Keratinocyte (primary cell): Measurements from ENCODE around the gene MYLK4. TPM values are rescaled to one million over a fixed set of nuclear protein-coding genes. Genes with fewer than 3 reads are reported as not detected.

ENCODE experiments used
- DNase-seq: peaks from one replicate; pipeline ENCODE4 v3.0.0-alpha.2; 2011; ENCODE audit warnings: low read depth, missing footprints, low spot score
- FAIRE-seq: peaks from 2 replicates; lab custom pipeline; 2011; peaks lifted over from hg19 to GRCh38; lab: Jason Lieb, UNC
- H2AFZ ChIP-seq: 2 replicates; pipeline ENCODE4 v1.6.0; 2012; ENCODE audit warnings: low read length, control low read depth, inconsistent platforms; ENCODE audit not compliant: control insufficient read depth
- H3K27ac ChIP-seq: 2 replicates; pipeline ENCODE4 v1.5.1; 2011; ENCODE audit warnings: low read length; ENCODE audit not compliant: control insufficient read depth, insufficient read depth
- H3K27me3 ChIP-seq: 3 replicates; pipeline ENCODE4 v1.6.0; 2011; ENCODE audit warnings: low read length; ENCODE audit not compliant: control insufficient read depth, insufficient read depth; ENCODE audit errors: extremely low read depth
- H3K36me3 ChIP-seq, 2 experiments: 2 replicates in 1 of 2; 3 replicates in 1 of 2; pipeline ENCODE4 v1.5.1; 2011; ENCODE audit warnings: low read length in 2 of 2, mild to moderate bottlenecking in 1 of 2; ENCODE audit not compliant: control insufficient read depth in 2 of 2, insufficient read depth in 2 of 2; ENCODE audit errors: extremely low read depth in 1 of 2
- H3K4me1 ChIP-seq: 3 replicates; pipeline ENCODE4 v1.5.1; 2011; ENCODE audit warnings: low read length; ENCODE audit not compliant: control insufficient read depth, insufficient read depth; ENCODE audit errors: extremely low read depth
- H3K4me2 ChIP-seq: 3 replicates; pipeline ENCODE4 v1.6.0; 2011; ENCODE audit warnings: low read depth, low read length; ENCODE audit not compliant: control insufficient read depth, insufficient read depth; ENCODE audit errors: extremely low read depth
- H3K4me3 ChIP-seq, 3 experiments: fragments of 200-600 bp in 1 of 3; sonication (generic) in 1 of 3; 2 replicates in 2 of 3; 3 replicates in 1 of 3; pipeline ENCODE4 v1.5.1; 2011 to 2016; ENCODE audit warnings: low read length in 3 of 3, mild to moderate bottlenecking in 3 of 3, control low read depth in 2 of 3, inconsistent platforms in 1 of 3, low read depth in 1 of 3, mixed read lengths in 1 of 3, mixed run types in 1 of 3, moderate library complexity in 1 of 3; ENCODE audit not compliant: control insufficient read depth in 2 of 3, insufficient read depth in 2 of 3; ENCODE audit errors: extremely low read depth in 1 of 3
- H3K79me2 ChIP-seq: 2 replicates; pipeline ENCODE4 v1.6.0; 2012; ENCODE audit warnings: low read length; ENCODE audit not compliant: control insufficient read depth, insufficient read depth
- H3K9ac ChIP-seq: 3 replicates; pipeline ENCODE4 v1.6.0; 2011; ENCODE audit warnings: low read length; ENCODE audit not compliant: control insufficient read depth, insufficient read depth; ENCODE audit errors: extremely low read depth
- H3K9me1 ChIP-seq: 3 replicates; pipeline ENCODE4 v1.6.0; 2011; ENCODE audit warnings: low read length; ENCODE audit not compliant: control insufficient read depth, insufficient read depth; ENCODE audit errors: extremely low read depth
- H3K9me3 ChIP-seq: 2 replicates; pipeline ENCODE4 v1.5.1; 2012; ENCODE audit warnings: low read depth, low read length; ENCODE audit not compliant: control insufficient read depth
- H4K20me1 ChIP-seq: 3 replicates; pipeline ENCODE4 v1.6.0; 2011; ENCODE audit warnings: low read length; ENCODE audit not compliant: control insufficient read depth, insufficient read depth; ENCODE audit errors: extremely low read depth
- EZH2 ChIP-seq: IDR thresholded peaks from one replicate; pipeline ENCODE4 v1.6.1; 2012; ENCODE audit warnings: inconsistent platforms, mild to moderate bottlenecking, low read length, moderate library complexity
- dilution Hi-C: fragments of 300-500 bp; cut with MboI; formaldehyde crosslinking; loops from one replicate; pipeline ENCODE4 v1.7.0; 2020; ENCODE audit warnings: low sequenced_read_pairs; ENCODE audit not compliant: extremely low pct_ligation_motif_present
- polyA plus RNA-seq, 5 experiments: library from polyadenylated mRNA; depleted of rRNA in 3 of 5; stranded (reverse) in 3 of 5; stranded (forward) in 1 of 5; unstranded in 1 of 5; fragments of >200 nt; gene quantifications; 1 replicate in 1 of 5; 2 replicates in 3 of 5; 3 replicates in 1 of 5; pipeline versions ENCODE4 v1.2.1 to v1.2.3, GENCODE V29; 2011 to 2012; ENCODE audit warnings: missing spikeins in 2 of 5, low read depth in 1 of 5, low replicate concordance in 1 of 5
- TF ChIP-seq, protein P1 (sequence below), 3 experiments: IDR thresholded peaks in 1 of 3; conservative IDR thresholded peaks in 1 of 3; optimal IDR thresholded peaks in 1 of 3; 2 replicates in 2 of 3; 3 replicates in 1 of 3; pipeline versions ENCODE3 to v1.5.1; 2011; ENCODE audit warnings: low read length in 3 of 3, mild to moderate bottlenecking in 3 of 3, moderate library complexity in 2 of 3, control low read depth in 1 of 3, inconsistent platforms in 1 of 3; ENCODE audit not compliant: insufficient read depth in 2 of 3; ENCODE audit errors: extremely low read depth in 1 of 3

MYLK4 gene
- polyA plus RNA-seq, 1 donor (not counting 4 experiments of a cell fraction or from before 2014, with no cell fraction given) = 0.31 TPM

DNA sequence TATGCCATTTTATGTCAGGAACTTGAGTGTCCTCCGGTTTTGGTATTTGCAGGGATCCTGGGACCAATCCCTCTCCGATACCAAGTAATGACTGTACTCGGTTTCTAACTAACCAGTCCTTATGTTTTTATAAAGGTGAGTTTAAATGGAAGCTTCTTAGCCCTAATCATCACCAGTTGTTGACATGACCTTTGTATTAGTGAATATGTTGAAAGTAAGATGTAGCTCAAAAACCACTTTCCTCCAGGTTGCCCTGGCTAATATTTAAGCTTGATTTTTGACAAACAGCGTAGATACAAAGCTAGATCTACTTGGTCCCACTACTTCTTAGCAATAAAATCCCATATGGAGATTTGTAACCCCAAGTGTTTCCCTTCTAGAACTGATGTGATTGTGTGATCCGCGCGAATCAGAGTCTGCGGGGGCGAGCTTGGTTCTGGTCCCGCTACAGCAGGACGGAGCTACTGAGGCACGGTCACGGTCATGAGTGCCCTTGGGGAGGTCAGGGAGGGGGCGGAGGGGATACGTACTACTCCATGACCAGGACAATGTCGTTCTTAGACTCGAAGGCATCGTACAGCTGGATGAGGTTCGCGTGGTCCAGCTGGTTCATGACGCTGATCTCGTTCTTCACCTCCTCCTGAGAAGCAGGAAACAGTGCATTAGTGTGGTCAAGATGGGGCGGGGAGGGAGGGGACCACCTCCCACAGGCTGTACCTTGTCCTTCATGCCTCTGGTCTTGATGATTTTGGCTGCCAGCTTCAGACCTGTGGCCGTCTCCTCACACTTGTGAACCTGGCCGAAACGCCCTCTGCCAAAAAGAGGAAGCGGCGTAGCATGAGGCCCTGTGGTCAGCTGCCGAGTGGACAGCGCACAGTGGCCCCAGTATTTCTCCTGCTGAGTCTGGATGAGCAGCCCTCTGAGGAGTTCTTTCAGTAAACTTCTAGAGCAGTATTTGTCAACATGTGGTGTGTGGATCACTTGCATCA lies 65.7 kb downstream of the MYLK4 start:
- dilution Hi-C loops = no loop called here
- Histone ChIP-seq H3K9me1 (no peaks in the 10 kb centered on the region), H3K9me3 (no peaks in the 10 kb centered on the region), H4K20me1 (no peaks in the 10 kb centered on the region), H3K4me2 (no peak overlapping the region), H3K4me3 (no peak overlapping the region), H3K9ac (no peak overlapping the region), H3K27ac (no peak overlapping the region), H3K4me1 (no peaks in the 10 kb centered on the region), H2AFZ (no peak overlapping the region), H3K27me3 (no peaks in the 10 kb centered on the region), H3K36me3 (no peaks in the 10 kb centered on the region), H3K79me2 (no peaks in the 10 kb centered on the region)
- TF ChIP-seq EZH2 = no peak
- TF ChIP-seq, protein P1, sequence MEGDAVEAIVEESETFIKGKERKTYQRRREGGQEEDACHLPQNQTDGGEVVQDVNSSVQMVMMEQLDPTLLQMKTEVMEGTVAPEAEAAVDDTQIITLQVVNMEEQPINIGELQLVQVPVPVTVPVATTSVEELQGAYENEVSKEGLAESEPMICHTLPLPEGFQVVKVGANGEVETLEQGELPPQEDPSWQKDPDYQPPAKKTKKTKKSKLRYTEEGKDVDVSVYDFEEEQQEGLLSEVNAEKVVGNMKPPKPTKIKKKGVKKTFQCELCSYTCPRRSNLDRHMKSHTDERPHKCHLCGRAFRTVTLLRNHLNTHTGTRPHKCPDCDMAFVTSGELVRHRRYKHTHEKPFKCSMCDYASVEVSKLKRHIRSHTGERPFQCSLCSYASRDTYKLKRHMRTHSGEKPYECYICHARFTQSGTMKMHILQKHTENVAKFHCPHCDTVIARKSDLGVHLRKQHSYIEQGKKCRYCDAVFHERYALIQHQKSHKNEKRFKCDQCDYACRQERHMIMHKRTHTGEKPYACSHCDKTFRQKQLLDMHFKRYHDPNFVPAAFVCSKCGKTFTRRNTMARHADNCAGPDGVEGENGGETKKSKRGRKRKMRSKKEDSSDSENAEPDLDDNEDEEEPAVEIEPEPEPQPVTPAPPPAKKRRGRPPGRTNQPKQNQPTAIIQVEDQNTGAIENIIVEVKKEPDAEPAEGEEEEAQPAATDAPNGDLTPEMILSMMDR (optimal IDR thresholded peaks at IDR 0.05 in 1 of 3, IDR thresholded peaks at IDR 0.05 in 1 of 3, conservative IDR thresholded peaks at IDR 0.05 in 1 of 3; ENCODE audit: extremely low read depth in 1 of 3, insufficient read depth in 2 of 3, low read length in 3 of 3) = no peak
- no peak for FAIRE-seq
- DNase-seq = no peak

DNA sequence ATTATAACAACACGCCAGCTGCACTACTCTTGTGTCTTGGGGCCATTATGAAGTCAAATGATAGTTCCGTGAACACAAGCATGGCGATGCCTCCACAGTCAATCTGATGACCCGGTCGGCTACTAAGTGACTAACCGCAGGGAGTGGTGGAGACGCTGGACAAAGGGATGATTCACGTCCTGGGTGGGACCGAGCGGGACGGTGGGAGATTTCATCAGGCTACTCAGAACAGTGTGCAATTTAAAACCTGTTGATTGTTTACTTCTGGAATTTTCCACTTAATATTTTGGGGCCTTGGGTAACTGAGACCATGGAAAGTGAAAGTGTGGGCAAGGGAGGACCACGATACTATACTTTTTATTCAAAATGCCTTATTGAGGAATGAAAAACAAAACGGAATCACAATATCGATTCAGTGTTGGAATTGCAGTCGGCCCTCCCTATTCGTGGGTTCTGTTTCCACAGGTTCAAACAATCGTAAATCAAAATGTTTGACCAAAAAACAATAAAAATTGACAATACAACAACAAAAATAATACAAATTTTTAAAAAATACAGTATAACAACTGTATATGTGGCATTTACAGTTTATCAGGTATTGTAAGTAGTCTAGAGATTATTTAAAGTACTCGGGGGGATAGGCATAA lies 66.5 kb downstream of the MYLK4 start:
- TF ChIP-seq EZH2 = no peak
- TF ChIP-seq, protein P1 (optimal IDR thresholded peaks at IDR 0.05 in 1 of 3, IDR thresholded peaks at IDR 0.05 in 1 of 3, conservative IDR thresholded peaks at IDR 0.05 in 1 of 3; ENCODE audit: extremely low read depth in 1 of 3, insufficient read depth in 2 of 3, low read length in 3 of 3) = no peak
- no peak overlapping the region for H2AFZ ChIP-seq
- no peaks in the 10 kb centered on the region for H3K4me1 ChIP-seq
- FAIRE-seq = no peak
- dilution Hi-C loops = no loop called here
- no peaks in the 10 kb centered on the region for H3K36me3 ChIP-seq
- DNase-seq = no peak
- H3K4me3 ChIP-seq = no peak overlapping the region
- H3K9me1 ChIP-seq = no peaks in the 10 kb centered on the region
- H3K27me3 ChIP-seq = no peaks in the 10 kb centered on the region
- H3K27ac ChIP-seq = no peak overlapping the region
- no peak overlapping the region for H3K4me2 ChIP-seq
- no peaks in the 10 kb centered on the region for H3K9me3 ChIP-seq
- H4K20me1 ChIP-seq = no peaks in the 10 kb centered on the region
- H3K9ac ChIP-seq = no peak overlapping the region
- no peaks in the 10 kb centered on the region for H3K79me2 ChIP-seq
